Measurements from ENCODE around the gene TP53I13. TPM values are rescaled to one million over a fixed set of nuclear protein-coding genes. Genes with fewer than 3 reads are reported as not detected.

Gene TP53I13
- total RNA-seq, 6 experiments from 2014 or later = 16.8 to 52.4 (median 38.4) TPM

GRCh38 chr17:29593591-29594518, 25.4 kb downstream of the TP53I13 start:
- WGBS (ENCODE audit: insufficient coverage, low coverage, low lambda C conversion rate, missing lambda C conversion rate) = 13% methylated on average over 12 of the region's 64 CpGs
- no peaks in the 10 kb centered on the region for H3K36me3 ChIP-seq
- TF ChIP-seq CTCF (IDR thresholded peaks at IDR 0.05) (peak in 2 of 4 donors; percentile 16 to 19), POLR2A (IDR thresholded peaks at IDR 0.05) (no peak)
- H3K27me3 ChIP-seq = no peaks in the 10 kb centered on the region
- ATAC-seq (no peak), DNase-seq (peak in 1 of 3 donors; percentile 50)
- peaks cover 0 to 27% (median 13%) of the 10 kb centered on the region in 4 donors for H3K4me1 ChIP-seq
- H3K27ac ChIP-seq = no peak overlapping the region
- H3K9me3 ChIP-seq = no peaks in the 10 kb centered on the region
- H3K4me3 ChIP-seq = peak overlapping the region; percentile 36 to 55 (median 42)
- intact Hi-C loops (cut with DNase I) = no loop called here

DNA sequence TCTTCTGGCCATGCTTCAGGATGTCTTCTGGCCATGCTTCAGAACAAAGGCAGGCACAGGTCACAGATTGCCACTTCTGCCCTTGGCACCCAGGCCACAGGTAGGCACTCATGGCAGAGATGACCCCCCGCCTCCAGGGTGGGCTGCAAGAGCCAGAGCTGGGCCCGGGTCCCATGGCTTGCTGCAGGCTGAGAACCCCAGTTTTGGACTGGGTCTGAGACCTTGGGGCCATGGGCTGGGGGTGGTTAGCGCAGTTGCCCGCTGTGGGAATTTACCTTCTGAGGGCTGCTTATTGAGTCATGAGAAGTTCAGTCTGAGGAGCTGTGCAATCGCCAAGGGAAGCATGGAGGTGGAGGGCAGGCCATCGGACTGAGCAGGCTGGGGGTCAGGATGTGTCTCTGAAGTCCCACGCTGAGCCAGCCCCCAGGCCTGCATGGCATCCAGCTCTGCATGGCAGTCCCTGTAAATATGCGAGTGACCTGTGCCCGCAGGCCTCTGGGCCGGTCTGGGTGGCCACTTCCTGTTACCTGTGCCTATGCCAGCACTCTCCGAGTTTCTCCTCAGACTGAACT, 26.1 kb downstream of the TP53I13 start:
- intact Hi-C loops (cut with DNase I) = no loop called here
- DNase-seq (peak in 1 of 3 donors; percentile 45), ATAC-seq (no peak)
- 67% methylated on average over 1 of the region's 11 CpGs for WGBS (ENCODE audit: insufficient coverage, low coverage, low lambda C conversion rate, missing lambda C conversion rate)
- Histone ChIP-seq H3K9me3 (no peaks in the 10 kb centered on the region), H3K4me3 (no peak overlapping the region), H3K4me1 (peaks cover 0 to 27% (median 13%) of the 10 kb centered on the region in 4 donors), H3K27ac (no peak overlapping the region), H3K36me3 (no peaks in the 10 kb centered on the region), H3K27me3 (no peaks in the 10 kb centered on the region)
- TF ChIP-seq POLR2A (IDR thresholded peaks at IDR 0.05) (no peak), CTCF (IDR thresholded peaks at IDR 0.05) (no peak)

- WGBS (ENCODE audit: insufficient coverage, low coverage, low lambda C conversion rate, missing lambda C conversion rate) = 86% methylated on average over 2 of the region's 7 CpGs
- no peak for TF ChIP-seq POLR2A (IDR thresholded peaks at IDR 0.05)
- no peak for TF ChIP-seq CTCF (IDR thresholded peaks at IDR 0.05)
- Histone ChIP-seq H3K27ac (no peak overlapping the region), H3K4me1 (peaks cover 0 to 21% (median 10%) of the 10 kb centered on the region in 4 donors), H3K9me3 (no peaks in the 10 kb centered on the region), H3K27me3 (no peaks in the 10 kb centered on the region), H3K4me3 (no peak overlapping the region), H3K36me3 (no peaks in the 10 kb centered on the region)
- no peak for DNase-seq
- no peak for ATAC-seq
- intact Hi-C loops (cut with DNase I) = no loop called here
These were observed 26.8 kb downstream of the TP53I13 start for GRCh38 chr17:29595107-29595942.

DNA sequence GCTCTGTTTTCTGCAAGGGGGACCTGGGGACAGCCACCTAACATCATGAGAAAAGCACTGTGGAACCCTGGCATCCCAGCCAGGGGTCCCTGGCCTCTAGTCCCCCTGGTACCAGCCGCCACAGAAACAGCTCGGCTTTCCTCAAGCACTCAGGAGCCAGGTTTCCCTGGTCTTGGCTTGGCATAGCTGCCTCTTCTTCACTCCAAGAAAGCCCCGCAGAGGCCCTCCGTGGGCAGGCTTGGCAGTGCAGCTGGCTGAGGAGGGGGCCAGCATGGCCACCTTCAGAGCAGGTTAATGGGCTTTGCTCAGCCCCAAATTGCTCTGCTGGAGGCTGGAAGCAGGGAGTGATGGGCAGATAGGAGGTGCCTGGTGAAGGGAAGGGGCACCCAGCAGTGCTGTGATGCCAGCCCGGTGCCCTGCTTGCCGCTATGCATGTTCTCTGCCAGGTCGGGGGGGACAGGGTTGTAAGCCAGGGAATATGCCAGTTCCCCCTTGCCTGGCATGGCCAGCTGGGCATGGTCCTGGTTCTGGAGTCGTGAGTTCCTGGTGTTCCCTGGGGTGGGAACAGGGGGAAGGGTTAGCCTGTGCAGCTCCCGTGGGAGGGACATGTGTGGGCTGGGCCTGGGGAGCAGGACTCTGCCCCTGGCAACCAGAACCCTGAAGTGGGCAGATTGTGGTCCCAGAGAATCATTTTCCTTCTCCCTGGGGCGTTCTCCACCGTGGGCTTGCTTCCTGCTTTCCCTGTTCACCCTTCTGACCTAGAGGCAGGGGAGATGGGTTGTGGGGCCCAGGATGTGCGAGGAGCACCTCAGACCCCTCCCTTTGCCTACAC, 27.7 kb downstream of the TP53I13 start:
- 72% methylated on average over 2 of the region's 12 CpGs for WGBS (ENCODE audit: insufficient coverage, low coverage, low lambda C conversion rate, missing lambda C conversion rate)
- Histone ChIP-seq H3K4me1 (peaks cover 0 to 17% (median 8%) of the 10 kb centered on the region in 4 donors), H3K27ac (no peak overlapping the region), H3K9me3 (no peaks in the 10 kb centered on the region), H3K36me3 (no peaks in the 10 kb centered on the region), H3K4me3 (no peak overlapping the region), H3K27me3 (no peaks in the 10 kb centered on the region)
- TF ChIP-seq POLR2A (IDR thresholded peaks at IDR 0.05) (no peak), CTCF (IDR thresholded peaks at IDR 0.05) (no peak)
- no peak for ATAC-seq
- intact Hi-C loops (cut with DNase I) = no loop called here
- DNase-seq = peak in 1 of 3 donors; percentile 10

Measured in right lobe of liver (tissue), 6 donors.